ENCODE data around the gene APBA1.

DNA sequence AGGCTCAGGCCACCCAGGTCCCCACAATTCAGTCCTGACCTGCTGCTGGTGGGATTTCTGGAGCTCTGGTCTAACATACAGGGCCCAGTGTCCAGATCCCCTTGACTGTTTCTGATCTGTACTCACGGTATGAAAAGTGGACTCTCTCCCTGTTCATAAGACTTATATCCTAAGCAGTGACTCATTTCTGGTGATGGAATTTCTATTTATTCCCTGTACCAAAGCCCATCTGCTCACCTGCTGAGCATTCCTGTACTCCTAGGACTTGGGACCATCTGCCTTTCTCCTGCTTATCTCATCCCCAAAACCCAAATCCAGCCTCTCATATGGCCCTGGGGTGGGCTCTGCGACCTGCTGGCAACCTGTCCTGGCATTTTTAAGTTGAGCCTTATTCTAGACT lies 86.6 kb downstream of the APBA1 start:
- TF ChIP-seq EZH2 (IDR thresholded peaks at IDR 0.05), result no peak
- TF ChIP-seq, protein P1, sequence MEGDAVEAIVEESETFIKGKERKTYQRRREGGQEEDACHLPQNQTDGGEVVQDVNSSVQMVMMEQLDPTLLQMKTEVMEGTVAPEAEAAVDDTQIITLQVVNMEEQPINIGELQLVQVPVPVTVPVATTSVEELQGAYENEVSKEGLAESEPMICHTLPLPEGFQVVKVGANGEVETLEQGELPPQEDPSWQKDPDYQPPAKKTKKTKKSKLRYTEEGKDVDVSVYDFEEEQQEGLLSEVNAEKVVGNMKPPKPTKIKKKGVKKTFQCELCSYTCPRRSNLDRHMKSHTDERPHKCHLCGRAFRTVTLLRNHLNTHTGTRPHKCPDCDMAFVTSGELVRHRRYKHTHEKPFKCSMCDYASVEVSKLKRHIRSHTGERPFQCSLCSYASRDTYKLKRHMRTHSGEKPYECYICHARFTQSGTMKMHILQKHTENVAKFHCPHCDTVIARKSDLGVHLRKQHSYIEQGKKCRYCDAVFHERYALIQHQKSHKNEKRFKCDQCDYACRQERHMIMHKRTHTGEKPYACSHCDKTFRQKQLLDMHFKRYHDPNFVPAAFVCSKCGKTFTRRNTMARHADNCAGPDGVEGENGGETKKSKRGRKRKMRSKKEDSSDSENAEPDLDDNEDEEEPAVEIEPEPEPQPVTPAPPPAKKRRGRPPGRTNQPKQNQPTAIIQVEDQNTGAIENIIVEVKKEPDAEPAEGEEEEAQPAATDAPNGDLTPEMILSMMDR (IDR thresholded peaks at IDR 0.05), result no peak
- TF ChIP-seq EZH2phosphoT487 (IDR thresholded peaks at IDR 0.05), result no peak

All from neural progenitor cell (in vitro differentiated cells).